GM23248 (cell line): ENCODE measurements around the gene SLC15A1.

Experiments
- EZH2 ChIP-seq: fragments of 200-600 bp; sonication (generic); IDR thresholded peaks from 2 replicates; pipeline ENCODE4 v1.6.1; 2018; ENCODE audit warnings: antibody characterized with exemption, mild to moderate bottlenecking; ENCODE audit not compliant: insufficient read depth, poor library complexity, severe bottlenecking
- EZH2phosphoT487 ChIP-seq: fragments of 200-600 bp; sonication (generic); IDR thresholded peaks from 2 replicates; pipeline ENCODE4 v1.6.1; 2018; ENCODE audit warnings: antibody characterized with exemption, moderate library complexity, mild to moderate bottlenecking, low read depth; ENCODE audit not compliant: insufficient read depth

- TF ChIP-seq EZH2, result no peak
- TF ChIP-seq EZH2phosphoT487, result no peak
These were observed 86.9 kb downstream of the SLC15A1 start for GRCh38 chr13:98665638-98665995.
